Psoas muscle (tissue), 8 donors: Measurements from ENCODE around the gene AK9. TPM values are rescaled to one million over a fixed set of nuclear protein-coding genes. Genes with fewer than 3 reads are reported as not detected.
"Not testable (repeated sequence)": the region's sequence is repeated elsewhere in the genome, so short reads cannot be mapped to it uniquely, and the experiment has no call there.

ENCODE experiments used
- ATAC-seq, 4 donors: fragments of 200-7000 bp; cut with Tn5 transposase; one replicate each; pipeline ENCODE4 v1.9.1; 2020; ENCODE audit warnings: moderate library complexity in 3 of 4, mild to moderate bottlenecking in 2 of 4
- DNase-seq, 2 donors: peaks; one replicate each; pipeline ENCODE4 v3.0.0-alpha.2; 2020
- H3K27ac ChIP-seq: fragments of 200-600 bp; one replicate; pipeline ENCODE4 v1.8.0; 2022
- H3K27me3 ChIP-seq, 3 donors: fragments of 200-600 bp in 1 of 3; one replicate each; pipeline versions ENCODE4 v1.6.1 to v1.8.0; 2013 to 2022; ENCODE audit warnings: low read length in 2 of 3, mild to moderate bottlenecking in 2 of 3, moderate library complexity in 1 of 3; ENCODE audit not compliant: insufficient read depth in 3 of 3
- H3K36me3 ChIP-seq, 2 donors: fragments of 200-600 bp in 1 of 2; one replicate each; pipeline versions ENCODE4 v1.6.1 to v1.8.0; 2013 to 2022; ENCODE audit warnings: low read depth in 1 of 2, mild to moderate bottlenecking in 1 of 2, moderate library complexity in 1 of 2; ENCODE audit not compliant: insufficient read depth in 1 of 2
- H3K4me1 ChIP-seq: fragments of 200-600 bp; one replicate; pipeline ENCODE4 v1.8.0; 2022
- H3K4me3 ChIP-seq: fragments of 200-600 bp; one replicate; pipeline ENCODE4 v1.8.0; 2022; ENCODE audit warnings: mild to moderate bottlenecking
- H3K9me3 ChIP-seq: fragments of 200-600 bp; one replicate; pipeline ENCODE4 v1.8.0; 2022
- WGBS, 3 donors: extraction: QIAGEN DNeasy Blood & Tissue Kit; methylation state at CpG; one replicate each; pipeline versions ENCODE4 v1.1.6 to v1.1.7; 2013; 5-methylcytosine and 5-hydroxymethylcytosine counted together
- intact Hi-C, 2 donors: fragments of 100-400 bp; cut with DNase I; formaldehyde crosslinking; loops; one replicate each; pipeline versions ENCODE4 v1.11.0 to v1.14.2; 2022
- polyA plus RNA-seq, 3 donors: library from polyadenylated mRNA; stranded (reverse); fragments of 200-250 nt; gene quantifications; one replicate each; pipeline ENCODE4 v1.2.3, GENCODE V29; 2013
- total RNA-seq, 4 donors: library from RNA; stranded (reverse); fragmentation: NEBNext Ultra II Directional in 2 of 4; extraction: Animal tissue kit (Norgen Biotek cat#: 25700) in 2 of 4; gene quantifications; one replicate each; pipeline versions ENCODE4 v1.2.1 to v1.2.4, GENCODE V29; 2021 to 2023
- TF ChIP-seq, protein P1 (sequence below): fragments of 200-600 bp; IDR thresholded peaks from one replicate; pipeline ENCODE4 v1.8.0; 2022; ENCODE audit warnings: antibody characterized with exemption
- donor health status: healthy with polysubstance abuse.
- donor health status: DM: no; HTN: no; CAD: no; lungs with moderate emphysema.
- donor health status: Bipolar disorder and iron deficiency.
- donor health status: healthy.
- donor health status: DM: yes; HTN: yes; CAD: no.
- donor health status: DM: no; HTN: no; CAD: no.
- donor health status: DM: no; HTN: no; CAD: no.
- donor health status: DM: yes; HTN: yes; CAD: no.

The AK9 gene
- total and polyA plus RNA-seq, 7 donors = 2.0 to 7.4 (median 5.3) TPM

DNA sequence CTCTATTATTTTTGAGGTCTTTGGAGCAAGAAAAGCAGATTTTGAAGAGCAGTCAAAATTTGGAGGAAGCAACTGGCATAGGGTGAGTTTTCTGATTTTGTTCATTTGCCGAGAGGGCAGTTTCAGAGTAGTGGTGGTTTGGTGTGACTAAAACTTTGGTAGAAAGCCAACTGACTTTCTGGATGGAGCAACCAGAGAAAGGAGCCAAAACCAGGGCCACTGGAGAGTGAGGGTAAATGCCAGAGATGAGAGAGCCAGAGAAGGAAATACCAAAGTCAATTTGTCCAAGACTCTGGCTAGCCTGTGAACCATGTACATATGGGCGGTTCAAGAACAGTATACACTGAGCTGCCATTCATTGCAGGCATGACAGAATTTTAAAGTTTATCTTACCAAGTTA, 167.5 kb downstream of the AK9 start:
- 42 to 50% (median 48%) methylated on average over 2 of the region's 2 CpGs for whole genome bisulfite sequencing, 3 donors
- ATAC-seq = no peak

DNA sequence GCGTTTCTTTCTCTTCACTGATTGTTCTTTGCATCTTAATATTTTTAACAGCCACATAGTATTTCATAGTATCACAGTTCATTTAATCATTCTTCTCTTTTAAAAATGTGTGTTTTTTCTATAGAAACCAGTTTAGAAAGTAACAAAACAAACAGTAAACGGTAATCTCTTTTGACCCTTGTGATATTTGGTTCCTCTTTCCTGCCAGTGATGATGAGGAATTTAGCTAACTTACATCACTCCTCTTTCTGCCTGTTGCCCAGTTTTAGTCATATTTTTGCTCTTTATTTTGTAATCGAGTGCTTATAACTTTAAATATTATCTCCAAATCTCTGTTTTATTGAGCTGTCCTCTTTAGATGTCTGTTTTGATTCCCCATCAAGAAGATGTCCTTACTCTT, 169.9 kb downstream of the AK9 start:
- H3K27ac ChIP-seq = no peak overlapping the region
- no peaks in the 10 kb centered on the region for H3K36me3 ChIP-seq
- DNase-seq (no peak), ATAC-seq (no peak)
- H3K9me3 ChIP-seq = peaks cover 10% of the 10 kb centered on the region
- TF ChIP-seq, protein P1, sequence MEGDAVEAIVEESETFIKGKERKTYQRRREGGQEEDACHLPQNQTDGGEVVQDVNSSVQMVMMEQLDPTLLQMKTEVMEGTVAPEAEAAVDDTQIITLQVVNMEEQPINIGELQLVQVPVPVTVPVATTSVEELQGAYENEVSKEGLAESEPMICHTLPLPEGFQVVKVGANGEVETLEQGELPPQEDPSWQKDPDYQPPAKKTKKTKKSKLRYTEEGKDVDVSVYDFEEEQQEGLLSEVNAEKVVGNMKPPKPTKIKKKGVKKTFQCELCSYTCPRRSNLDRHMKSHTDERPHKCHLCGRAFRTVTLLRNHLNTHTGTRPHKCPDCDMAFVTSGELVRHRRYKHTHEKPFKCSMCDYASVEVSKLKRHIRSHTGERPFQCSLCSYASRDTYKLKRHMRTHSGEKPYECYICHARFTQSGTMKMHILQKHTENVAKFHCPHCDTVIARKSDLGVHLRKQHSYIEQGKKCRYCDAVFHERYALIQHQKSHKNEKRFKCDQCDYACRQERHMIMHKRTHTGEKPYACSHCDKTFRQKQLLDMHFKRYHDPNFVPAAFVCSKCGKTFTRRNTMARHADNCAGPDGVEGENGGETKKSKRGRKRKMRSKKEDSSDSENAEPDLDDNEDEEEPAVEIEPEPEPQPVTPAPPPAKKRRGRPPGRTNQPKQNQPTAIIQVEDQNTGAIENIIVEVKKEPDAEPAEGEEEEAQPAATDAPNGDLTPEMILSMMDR = no peak
- no peaks in the 10 kb centered on the region for H3K4me1 ChIP-seq
- 66 to 82% (median 74%) methylated on average over 3 of the region's 3 CpGs for WGBS, 3 donors
- intact Hi-C loops = loop anchor here in 1 of 2 donors (10.0 kb wide), 1 partner anchor 534 kb away; no protein-coding TSS in a partner anchor
- H3K27me3 ChIP-seq = no peaks in the 10 kb centered on the region
- no peak overlapping the region for H3K4me3 ChIP-seq

More for the DNA sequence above, 167.5 kb downstream of the AK9 start:
- H3K27ac ChIP-seq = no peak overlapping the region
- no peaks in the 10 kb centered on the region for H3K4me1 ChIP-seq
- no peak for DNase-seq
- H3K9me3 ChIP-seq = peaks cover 10% of the 10 kb centered on the region
- intact Hi-C loops = loop anchor here in 1 of 2 donors (10.0 kb wide), 1 partner anchor 531 kb away; no protein-coding TSS in a partner anchor
- no peaks in the 10 kb centered on the region for H3K27me3 ChIP-seq
- TF ChIP-seq, protein P1 = no peak
- H3K36me3 ChIP-seq = no peaks in the 10 kb centered on the region
- no peak overlapping the region for H3K4me3 ChIP-seq

DNA sequence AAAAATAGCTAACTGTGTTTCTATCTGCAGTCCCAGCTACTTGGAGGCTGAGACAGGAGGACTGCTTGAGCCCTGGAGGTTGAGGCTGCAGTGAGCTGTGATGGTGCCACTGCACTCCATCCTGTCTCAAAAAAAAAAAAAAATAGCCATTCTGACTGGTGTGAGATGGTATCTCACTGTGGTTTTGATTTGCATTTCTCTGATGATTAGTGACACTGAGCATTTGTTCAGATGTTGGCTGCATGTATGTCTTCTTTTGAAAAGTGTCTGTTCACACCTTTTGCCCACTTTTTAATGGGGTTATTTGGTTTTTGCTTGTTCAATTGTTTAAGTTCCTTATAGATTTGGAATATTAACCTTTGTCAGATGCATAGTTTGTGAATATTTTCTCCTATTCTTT, 171.4 kb downstream of the AK9 start:
- not testable (repeated sequence) for ATAC-seq, H3K27ac ChIP-seq, DNase-seq, H3K4me3 ChIP-seq, H3K9me3 ChIP-seq, H3K36me3 ChIP-seq, H3K4me1 ChIP-seq, H3K27me3 ChIP-seq
- intact Hi-C loops = loop anchor here in 1 of 2 donors (10.0 kb wide), 1 partner anchor 535 kb away; no protein-coding TSS in a partner anchor

DNA sequence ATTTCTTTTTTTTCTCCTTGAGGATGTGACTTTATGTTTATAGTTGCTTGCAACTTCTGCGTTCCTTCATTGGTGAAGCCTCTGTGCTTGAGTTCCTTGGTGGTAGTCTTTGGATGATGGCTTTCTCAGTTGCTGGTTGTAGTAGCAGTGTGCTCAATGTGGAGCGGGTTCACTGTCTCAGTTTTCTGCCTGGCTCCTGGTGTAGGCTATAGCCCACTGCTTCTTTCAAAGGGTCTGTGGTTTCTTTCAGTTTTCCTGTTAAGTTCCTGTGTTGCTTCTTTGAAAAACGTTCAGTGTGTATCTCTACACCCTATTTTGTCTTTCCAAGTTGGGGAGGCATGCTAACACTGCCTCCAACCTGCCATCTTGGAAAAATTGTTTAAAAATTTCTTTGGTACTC, 174.1 kb downstream of the AK9 start:
- Histone ChIP-seq H3K27me3 (no peaks in the 10 kb centered on the region), H3K36me3 (no peaks in the 10 kb centered on the region), H3K4me1 (no peaks in the 10 kb centered on the region), H3K27ac (no peak overlapping the region), H3K4me3 (no peak overlapping the region), H3K9me3 (no peaks in the 10 kb centered on the region)
- DNase-seq (no peak), ATAC-seq (no peak)
- TF ChIP-seq, protein P1 = no peak
- intact Hi-C loops = no loop called here
- WGBS, 3 donors = 69 to 80% (median 76%) methylated on average over 3 of the region's 3 CpGs

DNA sequence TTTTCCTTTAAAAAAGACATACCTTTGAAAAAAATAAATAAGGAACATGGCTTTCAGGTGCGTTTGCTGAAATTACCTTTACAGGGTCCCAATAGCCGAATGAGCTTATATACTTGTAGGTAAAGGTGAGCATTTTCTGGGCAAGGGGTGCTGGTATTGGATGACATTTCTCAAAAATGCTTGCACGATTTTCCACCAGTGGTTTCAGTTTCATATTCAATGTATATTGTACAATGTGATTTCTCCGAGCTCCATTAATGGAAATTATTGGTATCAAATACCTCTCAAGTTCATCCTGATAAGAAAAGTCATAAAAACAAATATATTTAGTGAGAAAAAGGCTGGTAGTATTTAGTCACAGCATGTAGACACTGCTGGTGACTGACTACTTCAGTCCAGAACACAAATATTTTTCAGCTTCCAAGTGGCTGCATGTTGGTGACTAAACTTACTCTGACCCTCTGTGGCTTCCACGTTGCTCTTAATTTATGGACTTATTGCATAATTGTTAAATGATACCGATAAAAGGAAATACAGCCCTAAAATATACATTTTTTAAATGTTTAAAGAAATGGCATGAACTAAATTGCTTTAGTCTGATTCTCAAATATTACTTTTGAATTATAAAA, 175.1 kb downstream of the AK9 start:
- no peak overlapping the region for H3K4me3 ChIP-seq
- no peaks in the 10 kb centered on the region for H3K9me3 ChIP-seq
- H3K27ac ChIP-seq = no peak overlapping the region
- no peak for ATAC-seq
- intact Hi-C loops = no loop called here
- H3K36me3 ChIP-seq = no peaks in the 10 kb centered on the region
- WGBS, 3 donors = 69 to 71% (median 71%) methylated on average over 6 of the region's 6 CpGs
- no peak for DNase-seq
- no peaks in the 10 kb centered on the region for H3K4me1 ChIP-seq
- H3K27me3 ChIP-seq = no peaks in the 10 kb centered on the region
- TF ChIP-seq, protein P1 = no peak
